ENCODE data around the gene EFNA3. TPM values are rescaled to one million over a fixed set of nuclear protein-coding genes. Genes with fewer than 3 reads are reported as not detected.

Gene EFNA3
- total and polyA plus RNA-seq, 2 experiments from 2014 or later = 10.3 to 13.6 TPM

DNA sequence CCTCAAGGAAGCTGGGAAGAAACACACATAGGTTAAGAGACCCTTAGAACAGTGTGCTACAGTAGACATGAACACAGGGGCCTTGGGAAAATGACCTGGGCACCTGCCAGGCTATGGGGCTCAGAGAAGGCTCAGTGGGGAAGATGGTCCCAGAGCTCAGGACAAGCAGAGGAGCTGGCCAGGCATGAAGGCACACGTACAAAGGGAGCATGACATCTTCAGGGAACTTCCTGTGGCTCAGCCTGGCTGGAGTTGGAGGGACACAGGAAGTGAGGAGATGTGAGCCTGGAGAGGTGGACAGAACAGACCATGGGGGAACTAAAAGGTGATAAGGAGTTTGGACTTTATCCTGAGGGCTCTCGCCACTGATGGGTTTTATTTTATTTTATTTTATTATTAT lies 53.2 kb downstream of the EFNA3 start (continued):
- no peak for TF ChIP-seq ZNF462 (CRISPR knock-in tag; IDR thresholded peaks at IDR 0.05)
- TF ChIP-seq ZNF331 (CRISPR knock-in tag; IDR thresholded peaks at IDR 0.05; ENCODE audit: low read depth) = no peak
- no peak for TF ChIP-seq EZH2phosphoT487 (IDR thresholded peaks at IDR 0.05; ENCODE audit: unreplicated experiment)
- TF ChIP-seq CTCF (conservative IDR thresholded peaks at IDR 0.05; ENCODE audit: low read depth in 2 of 2) = no peak
- TF ChIP-seq POLR2AphosphoS5 (IDR thresholded peaks at IDR 0.05; ENCODE audit: low read depth) = no peak

- peaks cover 23% of the 10 kb centered on the region for H3F3A ChIP-seq (replicated peaks; ENCODE audit: low read depth)
- peaks cover 25% of the 10 kb centered on the region for H3K27me3 ChIP-seq (ENCODE audit: insufficient read depth)
- no peak overlapping the region for H3K4me3 ChIP-seq
- no peak overlapping the region for H3K27ac Mint-ChIP-seq
- H2AFZ ChIP-seq = no peak overlapping the region
- H3K4me2 ChIP-seq = no peak overlapping the region
- DNase-seq (ENCODE audit: low spot score) (no peak), ATAC-seq (no peak)
- H3K27ac ChIP-seq (ENCODE audit: low read depth) = no peak overlapping the region
- no peaks in the 10 kb centered on the region for H3K9me2 ChIP-seq (ENCODE audit: insufficient read depth)
- H3K4me3 Mint-ChIP-seq = no peak overlapping the region
- H4K20me1 ChIP-seq (replicated peaks; ENCODE audit: insufficient read depth) = peaks cover 9% of the 10 kb centered on the region; the same call in 1 of the 2 replicates
- H3K4me1 ChIP-seq (ENCODE audit: insufficient read depth) = peaks cover 35% of the 10 kb centered on the region
- peaks cover 22% of the 10 kb centered on the region for H3K36me3 Mint-ChIP-seq (ENCODE audit: low read depth)
- H3K79me2 ChIP-seq (replicated peaks; ENCODE audit: insufficient read depth) = peaks cover 11% of the 10 kb centered on the region
- H3K36me3 ChIP-seq (ENCODE audit: insufficient read depth) = no peaks in the 10 kb centered on the region
- peaks cover 36% of the 10 kb centered on the region for H3K27me3 Mint-ChIP-seq (ENCODE audit: insufficient read depth, low read depth, poor library complexity)
- H3K9me3 Mint-ChIP-seq = no peaks in the 10 kb centered on the region
- peaks cover 36% of the 10 kb centered on the region for H3K4me1 Mint-ChIP-seq
- TF ChIP-seq CTCF (conservative IDR thresholded peaks at IDR 0.05; ENCODE audit: low read depth in 2 of 2) (no peak), EZH2 (IDR thresholded peaks at IDR 0.05; ENCODE audit: low read depth, unreplicated experiment) (no peak), ETS1 (IDR thresholded peaks at IDR 0.05) (no peak)
Measured at GRCh38 chr1:155133799-155134281, 55.2 kb downstream of the EFNA3 start.
